GM12873 (cell line): ENCODE data around the gene HS2ST1.

Experiments used
- CTCF ChIP-seq: IDR thresholded peaks from 2 replicates; pipeline ENCODE4 v1.5.1; 2012; ENCODE audit warnings: low read depth, mild to moderate bottlenecking, moderate library complexity, low read length, control low read depth; ENCODE audit not compliant: insufficient read depth; ENCODE audit errors: missing control alignments

HS2ST1 gene

GRCh38 chr1:86956221-86956620 lies 41.8 kb downstream of the HS2ST1 start:
- TF ChIP-seq CTCF = no peak

GRCh38 chr1:86957221-86957620 lies 42.8 kb downstream of the HS2ST1 start:
- TF ChIP-seq CTCF = no peak

GRCh38 chr1:86960548-86960947 lies 46.1 kb downstream of the HS2ST1 start:
- no peak for TF ChIP-seq CTCF

- peak; percentile 26 for TF ChIP-seq CTCF
Observed at GRCh38 chr1:86965012-86965826, 50.8 kb downstream of the HS2ST1 start.

GRCh38 chr1:86965827-86966182 lies 51.4 kb downstream of the HS2ST1 start:
- TF ChIP-seq CTCF = no peak

GRCh38 chr1:86970938-86971337 lies 56.5 kb downstream of the HS2ST1 start:
- no peak for TF ChIP-seq CTCF

GRCh38 chr1:86971778-86972177 lies 57.3 kb downstream of the HS2ST1 start:
- no peak for TF ChIP-seq CTCF
